ENCODE results near the gene SSX7. TPM values are rescaled to one million over a fixed set of nuclear protein-coding genes. Genes with fewer than 3 reads are reported as not detected.

The SSX7 gene
- polyA plus RNA-seq, 1 donor from 2014 or later = not detected

GRCh38 chrX:52594658-52595057 is 60.0 kb downstream of the SSX7 start:
- TF ChIP-seq TAF1 (IDR thresholded peaks at IDR 0.05; ENCODE audit: low read depth) = no peak
- no peak for TF ChIP-seq CTCF (IDR thresholded peaks at IDR 0.05; ENCODE audit: poor library complexity, severe bottlenecking)
- Histone ChIP-seq H3K27me3 (ENCODE audit: insufficient read depth, low read depth, low read length) (no peaks in the 10 kb centered on the region), H2AFZ (ENCODE audit: low read depth, low read length) (no peak overlapping the region), H3K4me3 (ENCODE audit: low read length) (no peak overlapping the region), H3K9me2 (ENCODE audit: insufficient read depth, low read length) (no peaks in the 10 kb centered on the region), H3K27ac (ENCODE audit: low read length) (no peak overlapping the region), H3K9me3 (ENCODE audit: low read length) (no peaks in the 10 kb centered on the region), H3K79me2 (replicated peaks; ENCODE audit: insufficient read depth, low read length) (no peaks in the 10 kb centered on the region), H3K4me2 (ENCODE audit: low read length) (no peak overlapping the region), H3K36me3 (ENCODE audit: insufficient read depth, low read length) (no peaks in the 10 kb centered on the region), H3K9ac (ENCODE audit: low read length) (no peak overlapping the region), H3F3A (ENCODE audit: insufficient read depth, low read length, poor library complexity, severe bottlenecking) (no peaks in the 10 kb centered on the region), H4K20me1 (ENCODE audit: insufficient read depth) (no peaks in the 10 kb centered on the region)

Small RNA genes lying within 50 kb of the gene (small RNA-seq; reads per million reads assigned to genes)
- gene AL450023.3 = 0 reads per million in 3 experiments
- gene RNA5SP504 = 0 reads per million in 3 experiments

Other genes starting within 250 kb of the SSX7 start
- gene XAGE1A, start 159.1 kb downstream of the SSX7 start, polyA plus RNA-seq = not detected in 2 replicates
- not detected in 2 replicates for gene XAGE1B, start 137.8 kb downstream of the SSX7 start, polyA plus RNA-seq
- not detected in 2 replicates for gene SSX2, start 52.3 kb upstream of the SSX7 start, polyA plus RNA-seq
- not detected in 2 replicates for gene SSX2B, start 96.4 kb upstream of the SSX7 start, polyA plus RNA-seq
- gene SPANXN5, start 142.5 kb upstream of the SSX7 start, polyA plus RNA-seq = not detected in 2 replicates
- not detected in 2 replicates for gene XAGE5, start 156.4 kb upstream of the SSX7 start, polyA plus RNA-seq
- gene XAGE3, start 213.2 kb upstream of the SSX7 start, polyA plus RNA-seq = not detected in 2 replicates
- 57.9 and 111 TPM in 2 replicates for gene FAM156B, start 242.4 kb upstream of the SSX7 start, polyA plus RNA-seq